H9 (cell line): ENCODE results near the gene OR5A1. TPM values are rescaled to one million over a fixed set of nuclear protein-coding genes. Genes with fewer than 3 reads are reported as not detected.

Source experiments
- DNase-seq: peaks from one replicate; pipeline ENCODE4 v3.0.0-alpha.2; 2017
- H2AFZ ChIP-seq: one replicate; pipeline ENCODE4 v1.6.1; 2013; ENCODE audit warnings: mild to moderate bottlenecking, low read length, control low read depth, moderate library complexity
- H2AK5ac ChIP-seq: 2 replicates; pipeline ENCODE4 v1.6.1; 2013; ENCODE audit warnings: low read length, control low read depth, mixed read lengths; ENCODE audit not compliant: insufficient read length
- H2BK120ac ChIP-seq: one replicate; pipeline ENCODE4 v1.6.1; 2013; ENCODE audit warnings: low read depth, mild to moderate bottlenecking, low read length, control low read depth, inconsistent platforms; ENCODE audit not compliant: poor library complexity, severe bottlenecking
- H2BK12ac ChIP-seq: 2 replicates; pipeline ENCODE4 v1.6.1; 2013; ENCODE audit warnings: low read length, control low read depth, mixed read lengths, low read depth; ENCODE audit not compliant: insufficient read length
- H2BK15ac ChIP-seq: 2 replicates; pipeline ENCODE4 v1.6.1; 2013; ENCODE audit warnings: low read depth, low read length, control low read depth
- H2BK20ac ChIP-seq: one replicate; pipeline ENCODE4 v1.6.1; 2013; ENCODE audit warnings: low read depth, mild to moderate bottlenecking, low read length, control low read depth, inconsistent platforms; ENCODE audit not compliant: poor library complexity, severe bottlenecking
- H2BK5ac ChIP-seq: 2 replicates; pipeline ENCODE4 v1.6.1; 2013; ENCODE audit warnings: low read length, control low read depth, mixed read lengths; ENCODE audit not compliant: insufficient read length
- H3K14ac ChIP-seq: 2 replicates; pipeline ENCODE4 v1.6.1; 2013; ENCODE audit warnings: low read length, control low read depth; ENCODE audit not compliant: insufficient read depth
- H3K18ac ChIP-seq: 2 replicates; pipeline ENCODE4 v1.6.1; 2013; ENCODE audit warnings: low read depth, mild to moderate bottlenecking, mixed read lengths, low read length, control low read depth; ENCODE audit not compliant: insufficient read length
- H3K23ac ChIP-seq: 2 replicates; pipeline ENCODE4 v1.6.1; 2013; ENCODE audit warnings: low read length, control low read depth, mixed read lengths, low read depth; ENCODE audit not compliant: insufficient read length
- H3K23me2 ChIP-seq: 2 replicates; pipeline ENCODE4 v1.6.1; 2013; ENCODE audit warnings: low read depth, mild to moderate bottlenecking, mixed read lengths, low read length, control low read depth; ENCODE audit not compliant: insufficient read length, poor library complexity, severe bottlenecking
- H3K27ac ChIP-seq: 2 replicates; pipeline ENCODE4 v1.5.1; 2013; ENCODE audit warnings: low read length, control low read depth, mixed read lengths, low read depth; ENCODE audit not compliant: insufficient read length
- H3K27me3 ChIP-seq: 2 replicates; pipeline ENCODE4 v1.6.1; 2013; ENCODE audit warnings: low read length, control low read depth, inconsistent platforms; ENCODE audit not compliant: insufficient read depth
- H3K4ac ChIP-seq: 2 replicates; pipeline ENCODE4 v1.6.1; 2013; ENCODE audit warnings: low read depth, mild to moderate bottlenecking, control low read depth, inconsistent platforms, low read length, moderate library complexity
- H3K4me1 ChIP-seq: 2 replicates; pipeline ENCODE4 v1.6.1; 2013; ENCODE audit warnings: low read length, control low read depth, inconsistent platforms; ENCODE audit not compliant: insufficient read depth
- H3K4me2 ChIP-seq: 2 replicates; pipeline ENCODE4 v1.6.1; 2013; ENCODE audit warnings: low read length, control low read depth, mixed read lengths; ENCODE audit not compliant: insufficient read length, insufficient read depth
- H3K56ac ChIP-seq: 2 replicates; pipeline ENCODE4 v1.6.1; 2013; ENCODE audit warnings: low read depth, mild to moderate bottlenecking, mixed read lengths, low read length, control low read depth; ENCODE audit not compliant: insufficient read length
- H3K79me1 ChIP-seq: 2 replicates; pipeline ENCODE4 v1.6.1; 2013; ENCODE audit warnings: low read depth, mild to moderate bottlenecking, moderate library complexity, low read length, control low read depth, inconsistent platforms; ENCODE audit not compliant: insufficient read depth, poor library complexity, severe bottlenecking
- H3K79me2 ChIP-seq: 2 replicates; pipeline ENCODE4 v1.6.1; 2013; ENCODE audit warnings: low read length, control low read depth, inconsistent platforms; ENCODE audit not compliant: insufficient read depth
- H3K9ac ChIP-seq: 2 replicates; pipeline ENCODE4 v1.6.1; 2013; ENCODE audit warnings: low read length, control low read depth, mixed read lengths; ENCODE audit not compliant: insufficient read length; ENCODE audit errors: extremely low read depth
- H3K9me3 ChIP-seq: one replicate; pipeline ENCODE4 v1.6.1; 2013; ENCODE audit warnings: low read depth, low read length, inconsistent platforms; ENCODE audit not compliant: control insufficient read depth
- H3T11ph ChIP-seq: one replicate; pipeline ENCODE4 v1.6.1; 2013; ENCODE audit warnings: mild to moderate bottlenecking, low read length, control low read depth, inconsistent platforms
- H4K20me1 ChIP-seq: one replicate; pipeline ENCODE4 v1.6.1; 2013; ENCODE audit not compliant: control insufficient read depth, insufficient read length, insufficient read depth
- H4K5ac ChIP-seq: 2 replicates; pipeline ENCODE4 v1.6.1; 2013; ENCODE audit warnings: low read depth, mild to moderate bottlenecking, mixed read lengths, low read length, control low read depth; ENCODE audit not compliant: insufficient read length
- H4K8ac ChIP-seq: replicated peaks from 2 replicates; pipeline ENCODE4 v1.6.1; 2013; ENCODE audit warnings: low read length, control low read depth, mixed read lengths, low read depth; ENCODE audit not compliant: insufficient read length
- H4K91ac ChIP-seq: 2 replicates; pipeline ENCODE4 v1.6.1; 2013; ENCODE audit warnings: low read depth, mild to moderate bottlenecking, moderate library complexity, mixed read lengths, low read length, control low read depth; ENCODE audit not compliant: insufficient read length
- H3K27ac Mint-ChIP-seq, 3 experiments: 2 replicates in 2 of 3; 3 replicates in 1 of 3; pipeline ENCODE4 v1.8.0; 2020 to 2021; ENCODE audit warnings: mixed read lengths in 3 of 3, mild to moderate bottlenecking in 1 of 3, moderate library complexity in 1 of 3
- H3K27me3 Mint-ChIP-seq: 2 replicates; pipeline ENCODE4 v1.8.0; 2021; ENCODE audit warnings: low read depth, mild to moderate bottlenecking, moderate library complexity, mixed read lengths
- H3K36me3 Mint-ChIP-seq, 3 experiments: 2 replicates in 2 of 3; 3 replicates in 1 of 3; pipeline ENCODE4 v1.8.0; 2020 to 2021; ENCODE audit warnings: low read depth in 3 of 3, mixed read lengths in 3 of 3; ENCODE audit not compliant: insufficient read depth in 1 of 3
- H3K4me1 Mint-ChIP-seq, 2 experiments: 2 replicates each; pipeline ENCODE4 v1.8.0; 2020; ENCODE audit warnings: mixed read lengths in 2 of 2
- H3K4me3 Mint-ChIP-seq, 2 experiments: 2 replicates in 1 of 2; 3 replicates in 1 of 2; pipeline ENCODE4 v1.8.0; 2020 to 2021; ENCODE audit warnings: mild to moderate bottlenecking in 2 of 2, mixed read lengths in 2 of 2, moderate library complexity in 1 of 2
- H3K9me3 Mint-ChIP-seq, 2 experiments: 2 replicates in 1 of 2; 3 replicates in 1 of 2; pipeline ENCODE4 v1.8.0; 2020; ENCODE audit warnings: mild to moderate bottlenecking in 2 of 2, mixed read lengths in 2 of 2, moderate library complexity in 1 of 2
- total RNA-seq: library from RNA; stranded (reverse); gene quantifications from 2 replicates; pipeline ENCODE4 v1.2.1, GENCODE V29; 2021
- TF ChIP-seq, protein P1 (sequence below): fragments of 200-600 bp; sonication (generic); conservative IDR thresholded peaks from 3 replicates; pipeline ENCODE4 v1.8.0; 2021; ENCODE audit warnings: antibody characterized with exemption, mild to moderate bottlenecking

The OR5A1 gene
- total RNA-seq, 1 experiment from 2014 or later, result not detected

DNA sequence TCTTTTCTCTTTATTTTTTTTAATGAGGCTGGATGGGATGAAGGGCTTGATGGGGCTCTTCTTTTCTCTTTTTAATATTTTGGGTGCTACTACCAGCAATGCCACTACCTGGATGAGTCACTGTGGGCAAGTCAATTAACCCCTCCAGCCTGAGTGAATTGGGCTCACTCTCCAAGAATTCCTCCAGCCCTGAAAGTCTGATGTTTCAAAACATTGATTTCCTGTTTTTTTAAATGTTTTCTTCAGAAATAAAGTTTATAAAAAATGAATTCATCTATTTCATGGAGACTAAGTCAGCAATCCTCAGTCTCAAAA, 9.2 kb upstream of the OR5A1 start:
- H4K91ac ChIP-seq, result no peak overlapping the region
- H3K23ac ChIP-seq, result no peak overlapping the region
- H2BK120ac ChIP-seq, result no peak overlapping the region
- no peak overlapping the region for H3K14ac ChIP-seq
- no peak overlapping the region for H4K8ac ChIP-seq
- no peak overlapping the region for H4K5ac ChIP-seq
- H3K27ac Mint-ChIP-seq, result peak overlapping the region; percentile 9 to 95 (median 91); a peak in 4 of 7 replicates
- H4K20me1 ChIP-seq, result no peaks in the 10 kb centered on the region
- TF ChIP-seq, protein P1, sequence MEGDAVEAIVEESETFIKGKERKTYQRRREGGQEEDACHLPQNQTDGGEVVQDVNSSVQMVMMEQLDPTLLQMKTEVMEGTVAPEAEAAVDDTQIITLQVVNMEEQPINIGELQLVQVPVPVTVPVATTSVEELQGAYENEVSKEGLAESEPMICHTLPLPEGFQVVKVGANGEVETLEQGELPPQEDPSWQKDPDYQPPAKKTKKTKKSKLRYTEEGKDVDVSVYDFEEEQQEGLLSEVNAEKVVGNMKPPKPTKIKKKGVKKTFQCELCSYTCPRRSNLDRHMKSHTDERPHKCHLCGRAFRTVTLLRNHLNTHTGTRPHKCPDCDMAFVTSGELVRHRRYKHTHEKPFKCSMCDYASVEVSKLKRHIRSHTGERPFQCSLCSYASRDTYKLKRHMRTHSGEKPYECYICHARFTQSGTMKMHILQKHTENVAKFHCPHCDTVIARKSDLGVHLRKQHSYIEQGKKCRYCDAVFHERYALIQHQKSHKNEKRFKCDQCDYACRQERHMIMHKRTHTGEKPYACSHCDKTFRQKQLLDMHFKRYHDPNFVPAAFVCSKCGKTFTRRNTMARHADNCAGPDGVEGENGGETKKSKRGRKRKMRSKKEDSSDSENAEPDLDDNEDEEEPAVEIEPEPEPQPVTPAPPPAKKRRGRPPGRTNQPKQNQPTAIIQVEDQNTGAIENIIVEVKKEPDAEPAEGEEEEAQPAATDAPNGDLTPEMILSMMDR, result no peak
- peak overlapping the region; percentile 20 for H3K27ac ChIP-seq
- no peak overlapping the region for H2BK5ac ChIP-seq
- H3K9me3 ChIP-seq, result no peaks in the 10 kb centered on the region
- H3K4me3 Mint-ChIP-seq, result no peak overlapping the region; a peak in 1 of 5 replicates
- no peak overlapping the region for H3K9ac ChIP-seq
- H3K79me1 ChIP-seq, result no peaks in the 10 kb centered on the region
- no peak overlapping the region for H3K4ac ChIP-seq
- no peak overlapping the region for H3K4me2 ChIP-seq
- H3K18ac ChIP-seq, result no peak overlapping the region
- H3K4me1 Mint-ChIP-seq, result peaks cover 26 to 28% of the 10 kb centered on the region in 2 experiments
- H3K27me3 Mint-ChIP-seq, result no peaks in the 10 kb centered on the region
- no peak overlapping the region for H2AK5ac ChIP-seq
- H2BK12ac ChIP-seq, result no peak overlapping the region
- H3K56ac ChIP-seq, result no peak overlapping the region
- H3K23me2 ChIP-seq, result no peaks in the 10 kb centered on the region
- no peak for DNase-seq
- no peaks in the 10 kb centered on the region; a peak in 2 of 5 replicates for H3K9me3 Mint-ChIP-seq
- H2BK20ac ChIP-seq, result no peak overlapping the region
- no peak overlapping the region for H2AFZ ChIP-seq
- H3K4me1 ChIP-seq, result peaks cover 5% of the 10 kb centered on the region; the same call in 1 of the 2 replicates
- H3K79me2 ChIP-seq, result no peaks in the 10 kb centered on the region
- no peak overlapping the region for H2BK15ac ChIP-seq
- H3K36me3 Mint-ChIP-seq, result no peaks in the 10 kb centered on the region
- H3T11ph ChIP-seq, result no peak overlapping the region
- no peaks in the 10 kb centered on the region for H3K27me3 ChIP-seq
